Right atrium auricular region (tissue), 2 donors: ENCODE data around the gene RAB15. TPM values are rescaled to one million over a fixed set of nuclear protein-coding genes. Genes with fewer than 3 reads are reported as not detected.
A peak's percentile ranks its signal among the peaks of the same experiment; 100 is the strongest.

Source experiments
- DNase-seq: peaks from one replicate; pipeline ENCODE4 v3.0.0-alpha.2; 2019; ENCODE audit warnings: low spot score
- H3K27ac ChIP-seq, 2 donors: fragments of 200-600 bp; sonication (generic); 1 replicate in 1 of 2; 2 replicates in 1 of 2; pipeline ENCODE4 v1.5.1; 2016 to 2019
- H3K27me3 ChIP-seq, 2 donors: fragments of 200-600 bp; sonication (generic); one replicate each; pipeline versions ENCODE4 v1.5.1 to v1.6.0; 2017 to 2019
- H3K36me3 ChIP-seq: fragments of 200-600 bp; sonication (generic); one replicate; pipeline ENCODE4 v1.5.1; 2016
- H3K4me1 ChIP-seq, 2 donors: fragments of 200-600 bp; sonication (generic); one replicate each; pipeline versions ENCODE4 v1.5.1 to v1.6.0; 2017 to 2019
- H3K4me3 ChIP-seq, 2 donors: fragments of 200-600 bp; sonication (generic); 1 replicate in 1 of 2; 2 replicates in 1 of 2; pipeline ENCODE4 v1.5.1; 2017 to 2019; ENCODE audit warnings: mild to moderate bottlenecking in 1 of 2, moderate library complexity in 1 of 2
- H3K9me3 ChIP-seq, 2 donors: fragments of 200-600 bp; sonication (generic); one replicate each; pipeline ENCODE4 v1.5.1; 2019
- total RNA-seq, 2 donors: library from RNA; depleted of rRNA; stranded (reverse); fragments of >200 nt; gene quantifications; one replicate each; pipeline ENCODE4 v1.1.0, GENCODE V29; 2016
- TF ChIP-seq, protein P1 (sequence below), 2 donors: fragments of 200-600 bp; sonication (generic); IDR thresholded peaks; one replicate each; pipeline ENCODE4 v1.5.1; 2019; ENCODE audit warnings: antibody characterized with exemption in 2 of 2

RAB15 gene
- total RNA-seq, 2 donors from 2014 or later, result 9.8 to 69.0 TPM

DNA sequence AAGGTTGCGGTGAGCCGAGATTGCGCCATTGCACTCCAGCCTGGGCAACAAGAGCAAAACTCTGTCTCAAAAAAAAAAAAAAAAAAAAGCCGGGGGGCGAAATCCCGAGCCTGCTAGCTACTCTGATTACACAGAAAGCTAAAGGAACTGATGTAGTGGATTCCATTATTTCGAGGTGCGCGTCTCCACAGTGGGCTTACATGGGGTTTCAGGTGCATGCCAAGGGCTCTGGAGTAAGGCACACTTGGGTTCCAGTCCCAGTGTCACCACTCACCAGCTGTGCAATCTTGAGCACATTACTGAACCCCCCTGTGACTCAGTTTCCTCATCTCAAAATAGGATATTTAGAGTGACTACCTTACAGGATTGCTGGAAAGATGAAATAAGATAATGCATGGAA lies 1.7 kb upstream of the RAB15 start:
- no peaks in the 10 kb centered on the region for H3K27me3 ChIP-seq
- TF ChIP-seq, protein P1, sequence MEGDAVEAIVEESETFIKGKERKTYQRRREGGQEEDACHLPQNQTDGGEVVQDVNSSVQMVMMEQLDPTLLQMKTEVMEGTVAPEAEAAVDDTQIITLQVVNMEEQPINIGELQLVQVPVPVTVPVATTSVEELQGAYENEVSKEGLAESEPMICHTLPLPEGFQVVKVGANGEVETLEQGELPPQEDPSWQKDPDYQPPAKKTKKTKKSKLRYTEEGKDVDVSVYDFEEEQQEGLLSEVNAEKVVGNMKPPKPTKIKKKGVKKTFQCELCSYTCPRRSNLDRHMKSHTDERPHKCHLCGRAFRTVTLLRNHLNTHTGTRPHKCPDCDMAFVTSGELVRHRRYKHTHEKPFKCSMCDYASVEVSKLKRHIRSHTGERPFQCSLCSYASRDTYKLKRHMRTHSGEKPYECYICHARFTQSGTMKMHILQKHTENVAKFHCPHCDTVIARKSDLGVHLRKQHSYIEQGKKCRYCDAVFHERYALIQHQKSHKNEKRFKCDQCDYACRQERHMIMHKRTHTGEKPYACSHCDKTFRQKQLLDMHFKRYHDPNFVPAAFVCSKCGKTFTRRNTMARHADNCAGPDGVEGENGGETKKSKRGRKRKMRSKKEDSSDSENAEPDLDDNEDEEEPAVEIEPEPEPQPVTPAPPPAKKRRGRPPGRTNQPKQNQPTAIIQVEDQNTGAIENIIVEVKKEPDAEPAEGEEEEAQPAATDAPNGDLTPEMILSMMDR (IDR thresholded peaks at IDR 0.05), result no peak
- no peak overlapping the region for H3K4me3 ChIP-seq
- H3K4me1 ChIP-seq, result peaks cover 0 to 20% of the 10 kb centered on the region in 2 donors
- DNase-seq, result no peak
- no peak overlapping the region for H3K27ac ChIP-seq
- H3K36me3 ChIP-seq, result no peaks in the 10 kb centered on the region
- no peaks in the 10 kb centered on the region for H3K9me3 ChIP-seq

DNA sequence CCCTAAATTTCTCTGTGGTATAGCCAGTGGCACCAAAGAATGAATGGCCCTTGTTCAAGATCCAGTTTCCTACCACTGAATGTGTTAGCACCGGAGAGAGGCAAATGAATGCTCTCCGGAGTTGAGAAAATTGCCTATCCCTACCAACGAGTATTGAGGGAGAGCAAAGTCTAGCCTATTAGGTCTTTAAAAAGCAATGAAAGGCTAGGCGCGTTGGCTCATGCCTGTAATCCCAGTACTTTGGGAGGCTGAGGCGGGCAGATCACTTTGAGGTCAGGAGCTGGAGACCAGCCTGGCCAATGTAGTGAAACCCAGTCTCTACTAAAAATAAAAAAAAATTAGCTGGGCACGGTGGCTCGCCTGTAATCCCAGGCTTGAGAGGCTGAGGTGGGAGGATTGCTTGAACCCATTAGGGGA lies 898 bp upstream of the RAB15 start:
- H3K36me3 ChIP-seq, result no peaks in the 10 kb centered on the region
- no peaks in the 10 kb centered on the region for H3K9me3 ChIP-seq
- H3K27ac ChIP-seq, result no peak overlapping the region
- TF ChIP-seq, protein P1 (IDR thresholded peaks at IDR 0.05), result no peak
- H3K27me3 ChIP-seq, result no peaks in the 10 kb centered on the region
- H3K4me3 ChIP-seq, result no peak overlapping the region
- peaks cover 0 to 20% of the 10 kb centered on the region in 2 donors for H3K4me1 ChIP-seq
- no peak for DNase-seq

DNA sequence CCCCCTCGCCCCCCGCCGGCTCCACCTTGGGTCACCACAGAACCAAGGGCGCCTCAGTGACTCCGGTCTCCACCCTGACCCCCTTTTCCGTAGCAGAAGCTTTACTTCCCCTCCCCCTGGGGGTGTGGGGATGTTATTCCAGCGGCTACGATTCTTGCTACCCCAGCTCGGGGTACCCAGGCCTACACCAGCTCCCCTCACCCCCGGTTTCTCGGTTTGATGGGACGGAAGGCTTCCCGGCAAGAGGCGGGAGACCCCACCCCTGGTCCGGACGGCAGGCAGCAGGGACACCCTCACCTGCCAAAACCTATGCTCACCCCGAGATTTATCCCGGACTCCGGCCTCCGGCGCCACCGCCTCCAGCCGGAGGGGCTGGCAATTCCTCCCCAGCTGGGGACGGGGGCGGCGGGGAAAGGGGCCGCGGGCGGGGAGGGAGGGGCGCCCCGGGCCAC lies 619 bp downstream of the RAB15 start:
- Histone ChIP-seq H3K27ac (peak overlapping the region in 1 of 2 donors; percentile 43), H3K36me3 (no peaks in the 10 kb centered on the region), H3K4me1 (peaks cover 0 to 20% of the 10 kb centered on the region in 2 donors), H3K9me3 (no peaks in the 10 kb centered on the region), H3K4me3 (peak overlapping the region; percentile 69 to 72), H3K27me3 (no peaks in the 10 kb centered on the region)
- TF ChIP-seq, protein P1 (IDR thresholded peaks at IDR 0.05), result no peak
- no peak for DNase-seq

DNA sequence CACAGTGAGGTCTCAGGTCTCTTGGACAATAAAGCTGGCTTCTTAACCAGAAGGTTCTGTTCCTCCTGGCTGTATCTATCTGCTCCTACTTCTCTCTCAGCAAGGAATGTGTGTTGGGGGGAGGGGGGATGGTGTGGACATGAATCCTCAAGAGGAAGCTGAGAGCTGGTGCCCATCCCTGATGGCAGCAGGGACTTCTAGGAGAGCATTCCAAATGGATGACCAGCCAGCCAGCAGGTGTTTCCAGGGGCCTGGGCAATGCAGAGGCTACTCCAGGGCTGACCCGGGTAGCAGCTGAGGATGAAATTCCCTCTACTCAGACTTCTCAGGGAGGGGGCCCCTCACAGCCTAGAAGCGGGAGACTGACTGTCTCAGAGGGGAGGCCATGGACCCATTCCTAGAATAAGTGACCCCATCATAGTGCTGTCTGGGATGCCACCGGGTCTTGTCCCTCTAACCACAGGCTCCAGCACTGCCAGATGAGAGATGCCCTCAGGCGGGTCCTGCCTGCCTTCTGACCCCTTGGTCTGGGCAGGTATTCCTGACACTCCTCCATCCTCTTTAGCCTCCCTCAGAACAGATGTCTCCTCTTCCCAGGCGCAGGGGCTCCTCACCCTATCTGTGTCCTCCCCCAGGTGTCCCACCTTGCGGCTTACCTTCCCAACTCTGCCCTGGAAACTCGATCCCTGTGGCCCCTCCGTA lies 1.2 kb downstream of the RAB15 start:
- Histone ChIP-seq H3K27ac (no peak overlapping the region), H3K27me3 (no peaks in the 10 kb centered on the region), H3K9me3 (no peaks in the 10 kb centered on the region), H3K4me1 (peaks cover 0 to 20% of the 10 kb centered on the region in 2 donors), H3K36me3 (no peaks in the 10 kb centered on the region), H3K4me3 (peak overlapping the region in 1 of 2 donors; percentile 72)
- DNase-seq, result no peak
- TF ChIP-seq, protein P1 (IDR thresholded peaks at IDR 0.05), result no peak

DNA sequence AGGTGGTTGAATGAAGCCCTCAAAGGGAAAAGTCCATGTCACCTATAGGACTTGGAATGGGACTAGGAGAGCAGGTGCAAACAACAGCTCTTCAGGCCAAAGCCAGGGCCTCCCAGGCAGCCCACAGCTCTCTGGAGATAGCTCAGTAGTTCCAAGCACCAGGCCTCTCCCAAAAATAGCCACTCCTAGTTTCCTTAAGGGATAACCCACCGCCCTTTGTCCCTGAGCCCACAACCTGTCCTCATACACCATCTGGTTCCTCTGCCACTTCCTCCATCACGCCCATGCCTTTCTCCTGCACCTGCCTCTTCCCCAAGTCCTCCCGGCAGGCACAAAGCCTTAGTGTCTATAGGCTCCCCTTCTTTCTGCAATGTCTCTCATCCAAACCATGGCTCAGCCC lies 2.1 kb downstream of the RAB15 start:
- H3K36me3 ChIP-seq, result no peaks in the 10 kb centered on the region
- H3K27me3 ChIP-seq, result no peaks in the 10 kb centered on the region
- H3K27ac ChIP-seq, result no peak overlapping the region
- DNase-seq, result no peak
- no peaks in the 10 kb centered on the region for H3K9me3 ChIP-seq
- TF ChIP-seq, protein P1 (IDR thresholded peaks at IDR 0.05), result no peak
- H3K4me3 ChIP-seq, result no peak overlapping the region
- H3K4me1 ChIP-seq, result peaks cover 0 to 20% of the 10 kb centered on the region in 2 donors

DNA sequence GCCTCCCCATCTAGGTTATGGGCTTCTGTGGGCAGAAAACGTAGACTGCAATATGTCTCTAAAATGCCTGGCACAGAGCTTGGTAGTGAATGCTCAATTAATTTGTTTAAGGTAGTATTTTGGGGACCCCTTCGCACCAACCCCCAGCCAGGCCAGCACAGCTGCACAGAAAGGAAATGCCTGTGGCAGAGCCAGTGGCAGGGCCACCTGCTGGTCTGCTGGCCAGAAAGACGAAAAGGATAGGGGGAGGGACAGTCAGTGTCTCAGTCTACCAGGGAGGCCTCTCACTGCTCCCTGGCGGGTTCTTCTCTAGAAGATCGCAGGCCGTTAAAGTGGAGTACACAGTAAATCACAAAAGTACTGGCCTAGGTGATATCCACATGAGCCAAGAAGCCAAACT lies 3.5 kb downstream of the RAB15 start:
- Histone ChIP-seq H3K36me3 (no peaks in the 10 kb centered on the region), H3K9me3 (no peaks in the 10 kb centered on the region), H3K4me3 (no peak overlapping the region), H3K27ac (no peak overlapping the region), H3K4me1 (peaks cover 0 to 20% of the 10 kb centered on the region in 2 donors), H3K27me3 (no peaks in the 10 kb centered on the region)
- TF ChIP-seq, protein P1 (IDR thresholded peaks at IDR 0.05), result no peak
- DNase-seq, result no peak
